GM12864 (cell line): ENCODE results near the gene CHD5.

ENCODE experiments used
- DNase-seq: peaks from one replicate; pipeline ENCODE4 v3.0.0-alpha.2; 2011; ENCODE audit warnings: low read depth
- H3K4me3 ChIP-seq: 2 replicates; pipeline ENCODE4 v1.5.1; 2011; ENCODE audit warnings: mild to moderate bottlenecking, low read depth, low read length, control low read depth
- TF ChIP-seq, protein P1 (sequence below): IDR thresholded peaks from 2 replicates; pipeline ENCODE4 v1.5.1; 2011; ENCODE audit warnings: low read depth, mild to moderate bottlenecking, moderate library complexity, low read length, control low read depth, inconsistent platforms; ENCODE audit errors: missing control alignments

CHD5 gene

DNA sequence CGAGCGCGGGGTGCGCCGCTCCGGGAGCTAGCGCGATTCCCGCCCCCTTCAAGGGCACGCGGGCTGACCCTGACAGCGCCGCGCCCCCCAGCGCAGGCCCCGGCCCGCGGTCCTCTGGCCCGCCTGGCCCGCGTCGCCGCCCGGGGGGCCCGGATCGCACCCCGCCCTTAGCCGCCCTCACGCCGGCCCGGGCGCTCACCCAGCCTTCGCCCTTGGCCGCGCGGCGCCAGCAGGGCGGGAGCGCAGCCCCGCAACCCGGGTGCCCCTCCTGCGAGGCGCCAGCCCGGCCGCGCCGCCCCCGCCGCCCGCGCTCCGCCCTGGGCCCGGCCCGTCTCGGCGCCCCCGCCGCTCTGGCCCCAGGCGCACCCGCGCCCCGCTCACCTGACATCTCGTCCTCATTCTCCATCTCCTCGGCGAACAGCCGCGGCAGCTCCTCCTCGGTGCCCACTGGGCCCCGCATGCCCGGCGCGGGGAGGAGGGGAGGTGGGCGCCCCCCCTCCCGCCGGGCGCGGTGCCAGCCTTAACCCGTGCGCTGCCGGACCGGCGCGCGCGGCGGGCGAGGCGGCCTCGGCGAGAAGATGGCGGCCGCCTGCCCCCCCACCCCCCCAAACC, 451 bp downstream of the CHD5 start:
- no peak for DNase-seq
- no peak overlapping the region for H3K4me3 ChIP-seq
- TF ChIP-seq, protein P1, sequence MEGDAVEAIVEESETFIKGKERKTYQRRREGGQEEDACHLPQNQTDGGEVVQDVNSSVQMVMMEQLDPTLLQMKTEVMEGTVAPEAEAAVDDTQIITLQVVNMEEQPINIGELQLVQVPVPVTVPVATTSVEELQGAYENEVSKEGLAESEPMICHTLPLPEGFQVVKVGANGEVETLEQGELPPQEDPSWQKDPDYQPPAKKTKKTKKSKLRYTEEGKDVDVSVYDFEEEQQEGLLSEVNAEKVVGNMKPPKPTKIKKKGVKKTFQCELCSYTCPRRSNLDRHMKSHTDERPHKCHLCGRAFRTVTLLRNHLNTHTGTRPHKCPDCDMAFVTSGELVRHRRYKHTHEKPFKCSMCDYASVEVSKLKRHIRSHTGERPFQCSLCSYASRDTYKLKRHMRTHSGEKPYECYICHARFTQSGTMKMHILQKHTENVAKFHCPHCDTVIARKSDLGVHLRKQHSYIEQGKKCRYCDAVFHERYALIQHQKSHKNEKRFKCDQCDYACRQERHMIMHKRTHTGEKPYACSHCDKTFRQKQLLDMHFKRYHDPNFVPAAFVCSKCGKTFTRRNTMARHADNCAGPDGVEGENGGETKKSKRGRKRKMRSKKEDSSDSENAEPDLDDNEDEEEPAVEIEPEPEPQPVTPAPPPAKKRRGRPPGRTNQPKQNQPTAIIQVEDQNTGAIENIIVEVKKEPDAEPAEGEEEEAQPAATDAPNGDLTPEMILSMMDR, result no peak

DNA sequence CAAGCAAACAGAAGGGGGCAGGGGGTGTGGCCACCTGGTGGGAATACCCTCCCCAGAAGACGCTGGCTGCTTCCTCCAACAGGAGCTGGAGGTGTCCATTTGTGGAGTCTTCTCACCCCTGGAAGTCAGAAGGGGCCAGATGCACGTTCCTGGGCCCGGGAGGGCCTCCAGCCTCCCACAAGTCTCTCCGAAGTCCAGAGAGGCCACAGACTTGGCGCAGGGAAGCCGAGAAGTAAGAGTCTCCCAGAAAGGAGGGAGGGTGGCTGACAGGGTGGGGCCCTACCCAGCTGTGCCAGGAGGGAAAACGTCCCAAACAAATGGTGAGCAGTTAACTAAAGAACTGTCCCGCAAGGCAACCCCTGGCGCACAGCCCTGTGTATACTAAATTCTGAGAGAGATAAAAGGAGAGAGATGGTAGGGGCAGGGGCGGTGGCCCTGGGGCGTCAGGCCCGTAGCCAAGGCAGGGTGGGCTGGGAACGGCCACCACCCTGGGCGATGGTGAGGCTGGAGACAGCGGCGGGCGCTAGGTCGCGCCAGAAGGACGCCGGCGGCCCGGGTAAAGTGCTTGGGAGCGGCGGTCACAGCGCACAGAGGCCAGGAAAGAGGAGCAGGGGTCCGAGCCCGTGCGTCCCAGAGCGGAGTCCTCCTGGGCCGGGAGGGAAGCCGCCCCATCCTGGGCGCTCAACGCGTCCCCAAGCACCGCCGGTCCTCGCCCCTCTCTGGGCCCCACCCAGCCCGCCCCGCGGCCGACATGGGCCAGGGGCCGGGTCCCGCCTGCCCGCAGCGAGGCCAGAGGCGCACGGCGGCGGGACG, 1.2 kb downstream of the CHD5 start:
- no peak overlapping the region for H3K4me3 ChIP-seq
- TF ChIP-seq, protein P1, result no peak
- no peak for DNase-seq

DNA sequence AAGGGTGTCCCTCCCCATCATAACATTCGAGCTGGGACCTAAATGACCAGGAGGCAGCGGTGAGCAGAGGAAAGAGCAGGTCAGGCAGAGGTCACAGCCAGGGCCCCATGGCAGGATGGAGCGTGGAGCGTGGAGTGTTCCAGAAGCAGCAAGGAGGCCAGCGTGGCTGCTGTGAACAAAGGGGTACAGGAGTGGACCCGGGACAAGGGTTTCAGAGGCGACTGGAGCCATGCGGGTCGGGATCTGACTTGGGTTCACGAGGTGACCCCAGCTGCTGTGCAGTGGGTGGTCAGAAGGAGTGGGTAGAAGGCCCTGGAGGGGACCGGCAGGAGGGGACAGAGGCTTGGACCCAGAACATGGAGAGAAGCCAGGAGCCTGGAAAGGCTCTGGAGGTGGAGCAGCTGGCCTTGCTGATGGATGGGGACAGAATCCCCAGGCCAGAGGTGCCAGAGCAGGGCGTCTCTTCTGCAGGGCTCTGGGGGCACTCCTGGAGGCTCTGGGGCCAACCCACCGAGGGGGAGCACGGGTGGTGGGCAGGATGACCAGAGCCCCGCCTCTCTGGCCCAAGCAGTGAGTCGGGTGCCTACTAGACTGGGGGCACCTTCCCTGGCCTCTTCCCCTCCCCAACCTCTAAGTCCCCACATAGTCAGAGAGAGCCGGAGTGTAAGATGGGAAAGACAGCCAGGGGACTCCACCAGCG, 2.3 kb downstream of the CHD5 start:
- DNase-seq, result no peak
- TF ChIP-seq, protein P1, result no peak
- no peak overlapping the region for H3K4me3 ChIP-seq

DNA sequence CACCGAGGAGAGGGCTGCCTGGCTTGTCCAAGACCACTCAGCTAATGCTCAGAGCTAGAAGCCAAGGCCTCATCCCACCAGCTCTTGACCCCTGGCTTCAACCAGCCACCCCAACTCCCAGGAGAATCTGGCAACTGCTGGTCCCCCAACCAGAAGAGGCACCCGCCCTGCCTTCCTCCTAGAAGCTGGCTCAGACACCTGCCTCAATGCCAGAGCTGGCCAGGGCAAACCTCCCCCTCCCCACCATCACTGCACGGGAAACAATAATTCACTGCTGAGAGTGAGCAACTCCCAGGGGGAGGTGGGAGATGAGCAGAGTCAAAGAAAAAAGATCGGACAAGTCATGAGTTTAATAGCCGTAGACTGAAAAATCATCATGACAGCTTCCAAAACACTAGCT, 3.3 kb downstream of the CHD5 start:
- no peak overlapping the region for H3K4me3 ChIP-seq
- TF ChIP-seq, protein P1, result no peak
- no peak for DNase-seq

DNA sequence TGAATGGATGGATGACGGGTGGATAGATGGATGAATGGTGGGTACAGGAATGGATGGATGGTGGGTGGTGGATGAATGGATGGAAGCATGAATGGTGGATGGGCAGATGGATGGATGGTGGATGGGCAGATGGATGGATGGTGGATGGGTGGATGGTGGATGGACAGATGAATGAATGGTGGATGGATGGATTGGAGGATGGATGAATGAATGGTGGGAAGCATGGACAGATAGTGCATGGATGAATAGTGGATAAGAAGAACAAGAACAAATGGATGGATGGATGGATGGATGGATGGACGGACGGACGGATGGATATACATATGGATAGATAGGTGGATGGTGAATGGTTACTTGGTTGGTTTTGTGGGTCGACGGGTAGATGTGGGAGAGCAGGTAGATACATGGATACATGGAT, 4.7 kb downstream of the CHD5 start:
- TF ChIP-seq, protein P1, result no peak
- DNase-seq, result no peak

DNA sequence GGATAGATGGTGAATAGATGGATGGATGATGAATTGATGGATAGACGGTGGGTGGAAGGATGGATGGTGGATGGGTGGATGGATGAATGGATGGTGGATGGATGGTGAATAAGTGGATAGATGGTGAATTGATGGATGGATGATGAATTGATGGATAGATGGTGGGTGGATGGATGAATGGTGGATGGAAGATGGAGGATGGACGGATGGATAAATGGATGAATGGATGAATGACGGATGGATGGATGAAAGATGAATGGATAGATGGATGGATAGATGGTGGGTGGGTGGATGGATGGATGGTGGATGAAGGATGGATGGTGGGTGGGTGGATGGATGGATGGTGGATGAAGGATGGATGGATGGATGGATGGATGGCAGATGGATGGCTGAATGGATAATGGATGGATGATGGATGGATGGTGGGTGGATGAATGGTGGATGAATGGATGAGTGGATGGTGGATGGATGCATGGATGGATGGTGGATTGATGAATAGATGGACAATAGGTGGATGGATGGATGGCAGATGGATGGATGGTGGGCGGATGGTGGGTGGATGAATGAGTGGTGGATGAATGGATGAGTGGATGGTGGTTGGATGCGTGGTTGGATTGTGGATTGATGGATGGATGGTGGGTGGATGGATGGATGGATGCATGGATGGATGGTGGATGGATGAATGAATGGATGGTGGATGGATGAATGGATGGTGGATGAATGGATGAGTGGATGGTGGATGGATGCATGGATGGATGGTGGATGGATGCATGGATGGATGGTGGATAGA, 5.3 kb downstream of the CHD5 start:
- DNase-seq, result no peak
- no peak overlapping the region for H3K4me3 ChIP-seq
- TF ChIP-seq, protein P1, result no peak

More for the DNA sequence above, 4.7 kb downstream of the CHD5 start:
- H3K4me3 ChIP-seq, result no peak overlapping the region
